Right ventricle myocardium inferior (tissue), 1 donor: ENCODE data around the gene SLC25A1. TPM values are rescaled to one million over a fixed set of nuclear protein-coding genes. Genes with fewer than 3 reads are reported as not detected.
A peak's percentile ranks its signal among the peaks of the same experiment; 100 is the strongest.

Experiments used
- ATAC-seq: fragments of 200-7000 bp; cut with Tn5 transposase; one replicate; pipeline ENCODE4 v1.9.1; 2020; ENCODE audit warnings: mild to moderate bottlenecking, moderate library complexity
- DNase-seq: peaks from one replicate; pipeline ENCODE4 v3.0.0; 2021; ENCODE audit errors: missing footprints
- intact Hi-C: fragments of 100-400 bp; cut with DNase I; formaldehyde crosslinking; loops from one replicate; pipeline ENCODE4 v1.11.0; 2022
- total RNA-seq: library from RNA; stranded (reverse); fragmentation: NEBNext Ultra II Directional; extraction: Animal tissue kit (Norgen Biotek cat#: 25700); gene quantifications from one replicate; pipeline ENCODE4 v1.2.1, GENCODE V29; 2021
- donor health status: DM: no; HTN: yes; CAD: no; lungs with severe emphysema.

The SLC25A1 gene
- total RNA-seq, 1 donor from 2014 or later = 28.7 TPM

DNA sequence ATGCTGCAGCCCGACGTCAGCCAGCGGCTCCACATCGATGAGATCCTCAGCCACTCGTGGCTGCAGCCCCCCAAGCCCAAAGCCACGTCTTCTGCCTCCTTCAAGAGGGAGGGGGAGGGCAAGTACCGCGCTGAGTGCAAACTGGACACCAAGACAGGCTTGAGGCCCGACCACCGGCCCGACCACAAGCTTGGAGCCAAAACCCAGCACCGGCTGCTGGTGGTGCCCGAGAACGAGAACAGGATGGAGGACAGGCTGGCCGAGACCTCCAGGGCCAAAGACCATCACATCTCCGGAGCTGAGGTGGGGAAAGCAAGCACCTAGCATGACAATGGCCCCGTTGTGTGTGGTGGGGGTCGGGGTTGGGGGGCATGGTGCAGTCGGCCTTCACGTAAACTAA is 46.4 kb downstream of the SLC25A1 start:
- intact Hi-C loops = no loop called here
- peak; percentile 60 for DNase-seq
- no peak for ATAC-seq

DNA sequence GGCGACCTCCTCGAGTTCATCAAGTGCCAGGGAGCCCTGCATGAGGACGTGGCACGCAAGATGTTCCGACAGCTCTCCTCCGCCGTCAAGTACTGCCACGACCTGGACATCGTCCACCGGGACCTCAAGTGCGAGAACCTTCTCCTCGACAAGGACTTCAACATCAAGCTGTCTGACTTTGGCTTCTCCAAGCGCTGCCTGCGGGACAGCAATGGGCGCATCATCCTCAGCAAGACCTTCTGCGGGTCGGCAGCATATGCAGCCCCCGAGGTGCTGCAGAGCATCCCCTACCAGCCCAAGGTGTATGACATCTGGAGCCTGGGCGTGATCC is 46.9 kb downstream of the SLC25A1 start:
- ATAC-seq (no peak), DNase-seq (peak; percentile 59)
- intact Hi-C loops = no loop called here

DNA sequence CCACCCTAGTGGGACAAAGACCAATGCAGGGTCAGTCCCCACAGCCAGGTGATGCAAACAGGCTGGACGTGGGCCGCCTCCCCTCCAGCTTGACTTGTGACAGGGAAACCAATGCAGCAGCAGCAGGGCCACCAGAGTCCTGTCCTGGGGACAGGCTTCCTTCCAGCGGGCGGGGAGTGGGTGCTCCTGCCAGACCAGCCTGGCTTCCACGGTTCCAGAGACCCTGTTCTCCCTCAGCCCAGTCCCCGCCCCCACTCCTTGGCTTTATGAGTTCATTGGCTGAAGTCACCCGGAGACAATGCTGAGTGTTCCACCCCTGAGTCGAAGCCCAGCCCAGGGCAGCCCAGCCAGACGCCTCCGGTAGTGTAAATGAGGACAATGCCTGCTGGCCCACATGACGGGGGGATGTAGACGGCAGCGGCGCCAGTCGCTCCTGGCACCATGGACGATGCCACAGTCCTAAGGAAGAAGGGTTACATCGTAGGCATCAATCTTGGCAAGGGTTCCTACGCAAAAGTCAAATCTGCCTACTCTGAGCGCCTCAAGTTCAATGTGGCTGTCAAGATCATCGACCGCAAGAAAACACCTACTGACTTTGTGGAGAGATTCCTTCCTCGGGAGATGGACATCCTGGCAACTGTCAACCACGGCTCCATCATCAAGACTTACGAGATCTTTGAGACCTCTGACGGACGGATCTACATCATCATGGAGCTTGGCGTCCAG is 47.4 kb downstream of the SLC25A1 start, which contains the start of gene TSSK2:
Gene TSSK2, plus strand, starts transcription at position 350 of the 726 bp plus-strand sequence. Its CDS starts 92 bp downstream, at position 442.
- ATAC-seq (no peak), DNase-seq (peak; percentile 59)
- intact Hi-C loops = no loop called here

GRCh38 chr22:19129871-19130270 is 48.7 kb downstream of the SLC25A1 start:
- ATAC-seq = no peak
- intact Hi-C loops = no loop called here
- peak; percentile 57 for DNase-seq

DNA sequence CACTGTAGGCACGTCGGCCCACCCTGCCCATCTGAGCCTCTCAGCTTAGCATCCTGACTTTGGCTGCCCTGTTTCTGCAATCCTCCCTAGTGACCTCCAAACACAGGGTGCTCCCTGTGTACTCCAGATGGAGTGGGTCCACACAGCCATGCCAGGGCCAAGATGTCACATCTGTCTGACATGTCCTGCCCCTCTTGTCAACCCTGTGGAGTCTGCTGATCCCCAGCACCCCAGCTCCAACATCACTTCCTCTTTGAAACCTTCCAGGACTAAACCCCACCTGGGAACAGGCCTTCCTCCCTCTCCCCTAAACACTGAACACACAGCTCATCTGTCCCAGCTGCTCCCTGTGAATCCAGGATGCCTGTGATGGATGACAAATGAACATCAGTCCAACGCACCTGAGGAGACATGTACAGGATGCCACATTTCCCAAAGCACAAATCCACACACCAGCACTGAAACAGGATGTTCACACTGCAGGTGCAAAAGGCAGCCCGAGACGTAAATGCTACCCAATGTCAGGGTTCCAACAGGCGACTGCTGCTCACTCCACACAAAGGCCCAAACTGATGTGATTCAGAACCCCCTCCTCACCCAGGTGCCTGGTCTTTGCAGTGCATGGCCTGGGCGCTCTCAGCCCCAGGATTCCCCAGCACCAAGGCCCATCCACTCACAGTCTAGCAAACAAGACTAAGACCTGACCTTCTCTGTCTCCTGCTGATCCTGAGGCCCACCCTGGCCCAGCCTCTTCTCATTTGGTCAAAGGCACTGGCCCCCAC is 49.4 kb downstream of the SLC25A1 start:
- DNase-seq (peak; percentile 22), ATAC-seq (no peak)
- intact Hi-C loops = no loop called here

DNA sequence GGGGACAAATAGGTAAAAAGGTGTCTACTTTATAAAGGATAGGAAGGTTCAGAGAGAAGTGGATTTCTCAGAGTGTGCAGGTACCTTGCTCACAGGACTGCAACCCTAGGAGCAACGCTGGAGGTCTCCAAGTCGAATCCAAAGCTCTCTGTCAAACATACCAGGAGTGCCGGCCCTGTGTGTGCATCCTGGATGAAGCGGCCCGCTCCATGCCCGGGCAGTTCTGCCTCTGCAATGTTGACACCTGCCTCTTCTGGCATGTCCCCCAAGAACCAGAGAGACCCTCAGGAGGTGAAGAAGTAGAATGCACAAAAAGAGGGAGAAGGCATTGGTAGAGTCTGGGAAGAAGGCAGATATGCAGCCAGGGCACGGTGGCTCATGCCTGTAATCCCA is 50.5 kb downstream of the SLC25A1 start:
- intact Hi-C loops = no loop called here
- peak; percentile 56 for DNase-seq

GRCh38 chr22:19127329-19128008 is 51.1 kb downstream of the SLC25A1 start:
- intact Hi-C loops = no loop called here
- peak; percentile 45 for DNase-seq
- ATAC-seq = no peak

More for the DNA sequence above, 50.5 kb downstream of the SLC25A1 start:
- no peak for ATAC-seq

GRCh38 chr22:19126309-19127273 is 51.9 kb downstream of the SLC25A1 start:
- intact Hi-C loops = no loop called here
- DNase-seq = peak; percentile 47
- no peak for ATAC-seq

Other genes with a start within 250 kb of the SLC25A1 start
- 7.4 TPM for gene PRODH, start 242.4 kb downstream of the SLC25A1 start, total RNA-seq
- gene DGCR2, start 56.3 kb downstream of the SLC25A1 start, total RNA-seq = 29.9 TPM
- not detected for gene TSSK2, start 47.4 kb downstream of the SLC25A1 start, total RNA-seq
- 8.8 TPM for gene ESS2, start 34.1 kb downstream of the SLC25A1 start, total RNA-seq
- gene GSC2, start 28.4 kb downstream of the SLC25A1 start, total RNA-seq = not detected
- gene CLTCL1, start 113.0 kb upstream of the SLC25A1 start, total RNA-seq = 8.3 TPM